Measurements from ENCODE around the gene STIP1. TPM values are rescaled to one million over a fixed set of nuclear protein-coding genes. Genes with fewer than 3 reads are reported as not detected.
"Not testable (repeated sequence)": the region's sequence is repeated elsewhere in the genome, so short reads cannot be mapped to it uniquely, and the experiment has no call there.

The STIP1 gene
- total RNA-seq, 4 donors from 2014 or later, result 67.5 to 86.0 (median 78.3) TPM

- TF ChIP-seq CTCF (IDR thresholded peaks at IDR 0.05) (no peak), POLR2A (IDR thresholded peaks at IDR 0.05) (no peak)
- peak; percentile 90 to 98 for DNase-seq (ENCODE audit: low spot score in 2 of 2)
- intact Hi-C loops (cut with DNase I; ENCODE audit: low total_unique reads), result no loop called here
- 1 to 2% methylated on average over 30 to 34 of the region's 46 CpGs for WGBS, 2 donors
- peak overlapping the region; percentile 74 for H3K4me3 ChIP-seq (ENCODE audit: low read depth, poor library complexity, severe bottlenecking)
Measured at GRCh38 chr11:64245797-64246620, 60.0 kb downstream of the STIP1 start.

DNA sequence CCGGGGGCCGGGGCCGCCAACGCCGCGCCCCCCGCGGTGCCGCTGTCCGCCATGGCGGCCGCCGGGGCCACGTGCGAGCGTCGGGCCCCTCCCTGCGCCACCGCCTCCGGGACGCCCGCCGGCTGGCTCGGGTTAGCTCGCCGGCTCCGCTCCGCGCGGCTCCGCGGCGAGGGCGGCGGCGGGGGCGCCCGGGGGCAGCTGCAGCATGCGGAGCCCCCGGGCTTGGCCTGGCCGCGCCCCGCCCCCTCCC lies 60.6 kb downstream of the STIP1 start:
- peak overlapping the region; percentile 74 for H3K4me3 ChIP-seq (ENCODE audit: low read depth, poor library complexity, severe bottlenecking)
- WGBS, 2 donors, result no CpG with 5 or more reads among the region's 43 CpGs
- intact Hi-C loops (cut with DNase I; ENCODE audit: low total_unique reads); DNase-seq (ENCODE audit: low spot score in 2 of 2): not testable (repeated sequence)

DNA sequence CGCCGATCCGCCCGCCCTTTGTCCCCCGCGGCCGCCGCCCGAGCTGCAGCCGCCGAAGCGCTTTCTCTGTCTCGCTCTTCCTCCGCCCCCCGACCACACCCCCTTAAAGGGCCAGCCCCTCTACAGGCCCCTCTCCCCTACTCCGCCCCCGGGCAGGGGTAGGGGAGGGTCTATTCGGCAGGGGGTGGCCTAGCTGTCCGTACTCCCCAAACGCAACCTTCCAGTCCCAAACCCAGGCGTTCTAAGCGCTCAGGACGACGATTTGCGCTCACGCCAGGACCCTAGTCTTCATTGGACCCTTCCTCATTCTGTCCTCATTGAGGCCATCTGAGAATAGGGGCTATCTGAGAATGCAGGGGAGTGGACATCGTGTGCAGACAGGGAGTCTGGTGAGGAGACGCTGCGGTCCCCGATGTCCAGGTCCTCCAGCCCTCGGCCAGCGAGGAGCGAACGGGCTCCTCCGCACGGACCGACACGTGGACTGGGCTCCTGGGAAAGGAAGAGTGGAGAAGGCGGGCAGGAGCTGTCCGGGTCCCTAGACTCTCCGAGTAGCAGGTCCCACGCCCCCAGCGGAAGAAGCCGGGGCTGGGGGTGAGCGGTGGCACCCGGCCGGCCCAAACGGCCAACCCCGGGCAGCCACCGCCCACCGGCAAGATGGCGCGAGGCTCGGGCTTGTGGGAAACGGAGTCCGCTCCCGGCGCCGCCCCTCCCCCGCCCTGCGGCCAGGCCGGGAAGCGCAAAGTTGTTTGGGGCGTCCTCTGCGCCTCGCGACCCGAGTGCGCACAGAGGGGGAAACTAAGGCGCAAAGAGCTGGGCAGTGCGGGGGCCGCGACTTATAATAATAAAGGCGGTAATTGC lies 61.1 kb downstream of the STIP1 start, which contains the start of gene PPP1R14B:
Gene PPP1R14B, minus strand, starts transcription at position 73 of the 858 bp plus-strand sequence. CDS start 270 bp downstream, outside the sequence.
- WGBS, 2 donors, result 0 to 1% methylated on average over 18 to 67 of the region's 74 CpGs
- H3K4me3 ChIP-seq (ENCODE audit: low read depth, poor library complexity, severe bottlenecking), result peak within 1 kb of the TSS; percentile 74
- intact Hi-C loops (cut with DNase I; ENCODE audit: low total_unique reads), result no loop called here
- TF ChIP-seq CTCF (IDR thresholded peaks at IDR 0.05) (no peak), POLR2A (IDR thresholded peaks at IDR 0.05) (no peak)
- DNase-seq (ENCODE audit: low spot score in 2 of 2), result peak; percentile 85 to 98

DNA sequence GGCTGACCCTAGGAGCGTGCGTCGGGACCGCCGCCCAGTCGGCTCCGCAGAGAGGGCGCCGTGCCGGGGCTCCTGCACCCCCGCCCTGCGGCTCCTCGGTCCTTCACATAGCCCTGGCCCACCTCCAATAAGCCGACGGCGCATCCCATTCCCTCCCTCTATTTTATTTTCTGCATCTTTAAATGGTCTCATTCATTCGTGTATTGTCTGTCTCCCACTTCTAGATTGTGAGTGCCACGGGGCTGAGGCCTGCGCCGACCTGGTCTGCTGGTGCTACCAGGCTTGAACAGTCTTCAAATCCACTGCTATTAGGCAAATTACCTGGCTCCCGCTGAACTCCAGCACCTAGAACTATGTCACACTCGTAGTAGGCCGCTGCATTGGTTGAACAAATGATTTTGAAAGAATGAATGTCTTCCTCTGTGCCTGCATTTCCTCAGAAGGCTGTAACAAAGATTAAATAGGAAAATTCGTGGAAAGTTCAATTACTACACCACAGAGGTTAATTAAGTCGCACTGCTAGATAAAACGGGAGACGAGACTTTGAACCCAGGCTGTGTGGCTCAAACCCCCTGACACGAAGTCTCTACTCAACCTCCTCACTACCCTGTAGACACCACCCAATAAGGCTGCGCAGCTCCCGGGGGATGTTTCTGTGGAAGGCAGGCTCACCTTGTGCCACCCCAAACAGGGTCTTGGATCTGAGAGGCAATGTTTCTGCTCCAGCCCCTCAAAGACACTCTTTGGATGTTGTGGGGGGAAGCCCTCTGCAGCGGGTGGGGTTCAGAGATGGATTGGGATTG lies 62.0 kb downstream of the STIP1 start:
- DNase-seq (ENCODE audit: low spot score in 2 of 2), result no peak
- intact Hi-C loops (cut with DNase I; ENCODE audit: low total_unique reads), result no loop called here
- H3K4me3 ChIP-seq (ENCODE audit: low read depth, poor library complexity, severe bottlenecking), result no peak overlapping the region
- 35 to 40% methylated on average over 31 of the region's 31 CpGs for WGBS, 2 donors
- TF ChIP-seq CTCF (IDR thresholded peaks at IDR 0.05), result no peak
- TF ChIP-seq POLR2A (IDR thresholded peaks at IDR 0.05), result no peak

GRCh38 chr11:64248578-64248977 lies 62.6 kb downstream of the STIP1 start:
- intact Hi-C loops (cut with DNase I; ENCODE audit: low total_unique reads), result no loop called here
- WGBS, 2 donors, result 56 to 84% methylated on average over 6 to 7 of the region's 7 CpGs
- TF ChIP-seq CTCF (IDR thresholded peaks at IDR 0.05) (no peak), POLR2A (IDR thresholded peaks at IDR 0.05) (no peak)
- no peak for DNase-seq (ENCODE audit: low spot score in 2 of 2)
- no peak overlapping the region for H3K4me3 ChIP-seq (ENCODE audit: low read depth, poor library complexity, severe bottlenecking)

Measured in lower leg skin (tissue), 4 donors.